GF-D8 (cell line): ENCODE data around the gene ALG9.

ENCODE experiments used
- DNase-seq: peaks from one replicate; lab custom pipeline; 2025; lab: John Stamatoyannopoulos, UW

Gene ALG9

DNA sequence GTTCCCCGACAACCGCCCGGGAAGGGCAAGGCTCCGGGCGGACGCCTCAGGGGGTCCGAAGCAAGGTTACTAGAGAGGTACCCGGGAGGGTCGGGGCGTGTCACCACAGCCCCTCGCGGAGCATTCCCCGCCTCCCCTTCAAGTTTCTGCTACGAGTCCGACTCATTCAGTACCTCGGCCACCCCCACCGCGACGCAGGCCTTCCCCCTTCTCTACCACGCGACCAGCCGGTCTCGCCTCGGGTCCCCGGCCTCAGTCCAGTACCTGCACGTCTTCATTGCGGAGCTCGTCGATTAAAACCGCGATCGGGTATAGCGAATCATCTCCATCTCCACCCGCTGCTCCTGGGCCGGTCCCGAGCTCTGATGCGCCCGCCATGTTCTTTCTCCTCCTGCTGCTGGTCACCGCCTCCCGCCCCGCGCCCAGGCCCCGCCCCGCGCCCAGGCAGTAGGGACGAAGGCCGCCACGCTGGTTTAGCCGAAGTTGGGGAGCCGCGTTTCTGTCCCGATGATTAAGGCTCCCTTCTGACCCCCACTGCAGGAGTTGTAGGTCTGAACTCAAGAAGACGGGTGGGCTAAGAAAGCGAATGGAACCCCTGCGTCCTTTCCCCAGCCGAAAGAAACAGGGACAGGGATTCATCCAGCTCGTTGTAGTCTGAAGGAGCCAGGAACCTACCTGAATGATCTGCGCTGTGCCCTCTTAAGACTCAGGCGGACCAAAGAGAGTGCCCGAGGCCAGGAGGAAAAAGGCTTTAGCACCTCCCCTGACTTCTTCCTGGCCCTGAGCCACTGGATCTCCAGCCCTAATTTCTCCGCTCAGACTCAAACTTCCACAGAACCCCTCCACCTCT, 105.2 kb downstream of the ALG9 start, which contains the start of gene PPP2R1B:
Gene PPP2R1B (minus strand): TSS at position 406 of the 850 bp plus-strand sequence. CDS start 28 bp downstream, at position 378.
- peak; percentile 87 for DNase-seq

DNA sequence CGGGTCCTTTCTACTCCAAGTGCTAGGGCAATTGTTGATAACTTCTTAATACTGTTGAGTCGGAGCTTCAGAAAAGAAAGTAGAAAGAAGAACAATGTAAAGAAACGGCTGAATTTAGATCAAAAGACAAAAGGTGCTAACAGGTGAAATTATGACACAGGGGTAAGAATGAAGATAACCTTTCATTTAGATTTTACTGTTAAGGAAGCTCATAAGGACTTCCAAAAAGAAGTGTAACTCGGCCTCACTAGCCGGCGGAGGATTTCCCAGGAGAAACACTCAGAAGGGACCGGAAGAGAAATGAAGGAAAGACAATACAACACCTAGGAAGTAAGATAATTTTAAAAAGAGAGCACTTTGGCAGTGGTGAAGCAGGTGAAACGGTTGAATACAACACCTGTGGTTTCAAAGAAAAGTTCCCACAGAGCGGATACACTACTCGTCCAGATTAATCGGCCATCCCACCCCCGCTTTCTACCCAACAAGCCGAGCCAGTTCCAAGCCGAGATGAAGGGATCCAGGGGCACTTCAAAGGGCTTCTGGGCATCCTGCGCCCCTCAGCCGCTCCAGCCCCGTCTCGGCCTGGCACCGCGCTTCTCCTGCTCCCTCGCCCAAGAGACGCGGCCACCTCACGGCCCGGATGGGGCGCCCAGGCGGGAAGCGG, 105.9 kb downstream of the ALG9 start:
- DNase-seq, result no peak

DNA sequence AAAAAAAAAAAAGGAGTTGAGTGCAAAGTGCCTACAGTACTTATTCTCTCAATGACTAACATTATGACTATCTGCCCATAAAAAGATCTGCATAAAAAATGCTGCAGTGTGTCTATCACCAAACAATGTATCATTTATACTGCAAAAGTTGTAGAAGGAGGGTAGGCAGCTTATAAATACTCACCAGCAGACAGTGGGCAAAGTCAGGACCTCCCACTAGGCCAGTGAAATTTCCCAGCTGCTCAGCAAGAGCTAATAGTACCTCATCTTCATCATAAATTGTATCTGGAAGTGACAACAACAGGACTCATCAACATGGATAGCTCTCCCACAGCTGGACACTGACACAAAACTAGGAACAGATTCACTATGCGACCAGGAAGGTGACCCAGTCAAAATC, 106.8 kb downstream of the ALG9 start:
- no peak for DNase-seq

DNA sequence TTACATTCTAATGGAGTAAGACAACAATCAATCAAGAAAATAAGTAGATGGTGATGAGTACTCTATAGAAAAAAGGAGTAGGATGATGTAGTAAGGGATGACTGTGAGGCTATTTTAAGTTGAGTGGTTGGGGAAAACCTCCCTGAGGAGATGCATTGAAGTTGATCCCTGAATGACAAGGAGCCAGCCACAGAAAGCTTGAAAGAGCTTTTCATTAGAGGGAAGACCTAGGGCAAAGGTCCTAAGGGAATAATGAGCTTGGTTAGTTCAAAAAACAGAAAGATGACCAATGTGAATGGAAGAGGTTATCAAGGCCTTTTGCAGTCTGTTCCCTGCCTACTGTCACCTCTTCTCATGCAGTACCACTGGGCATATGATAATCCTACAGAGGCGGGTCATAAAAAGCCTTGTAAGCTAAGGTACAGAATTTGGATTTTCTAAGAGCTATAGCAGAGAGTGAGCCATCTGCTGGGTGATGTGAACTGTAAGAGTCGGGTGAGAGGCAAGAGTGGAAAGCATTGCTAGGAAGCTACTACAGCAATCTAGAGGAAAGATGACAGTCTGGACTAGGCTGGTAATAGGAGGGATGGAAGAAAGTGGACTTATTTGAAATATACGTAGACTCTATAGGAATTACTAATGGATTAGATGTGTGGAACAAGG, 108.3 kb downstream of the ALG9 start:
- no peak for DNase-seq

DNA sequence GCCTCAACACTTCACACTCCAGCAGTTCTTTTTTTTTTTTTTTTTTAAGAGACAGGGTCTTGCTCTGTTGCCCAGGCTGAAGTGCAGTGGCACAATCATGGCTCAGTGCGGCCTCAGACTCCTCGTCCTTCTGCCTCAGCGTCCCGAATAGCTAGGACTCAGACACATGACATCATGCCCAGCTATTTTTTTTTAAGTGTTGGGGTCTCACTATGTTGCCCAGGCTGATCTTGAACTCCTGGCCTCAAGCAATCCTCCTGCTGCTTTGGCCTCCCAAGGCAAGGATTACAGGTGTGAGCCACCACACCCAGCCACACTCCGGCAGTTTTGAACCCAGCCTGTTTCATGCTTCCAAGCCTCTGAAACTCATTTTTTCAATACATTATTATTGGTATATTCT, 108.9 kb downstream of the ALG9 start:
- DNase-seq, result no peak

DNA sequence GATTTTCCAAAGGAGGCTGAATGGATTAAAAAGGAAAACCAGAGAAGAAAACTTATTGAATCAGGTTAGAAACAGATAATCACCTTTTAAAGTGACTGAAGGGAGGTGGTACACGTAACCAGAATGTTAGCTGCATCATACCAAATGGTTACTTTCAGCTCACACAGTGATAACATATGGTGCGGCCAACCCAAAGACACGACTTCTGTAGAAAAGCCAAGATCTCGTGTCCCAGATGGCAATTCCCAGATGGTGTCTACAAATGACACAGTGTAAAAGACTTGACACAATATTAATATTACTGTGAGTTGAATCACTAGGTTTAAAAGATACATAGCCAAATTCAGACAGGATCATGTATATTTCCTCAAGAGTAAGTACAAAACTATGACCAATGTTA, 110.3 kb downstream of the ALG9 start:
- no peak for DNase-seq

DNA sequence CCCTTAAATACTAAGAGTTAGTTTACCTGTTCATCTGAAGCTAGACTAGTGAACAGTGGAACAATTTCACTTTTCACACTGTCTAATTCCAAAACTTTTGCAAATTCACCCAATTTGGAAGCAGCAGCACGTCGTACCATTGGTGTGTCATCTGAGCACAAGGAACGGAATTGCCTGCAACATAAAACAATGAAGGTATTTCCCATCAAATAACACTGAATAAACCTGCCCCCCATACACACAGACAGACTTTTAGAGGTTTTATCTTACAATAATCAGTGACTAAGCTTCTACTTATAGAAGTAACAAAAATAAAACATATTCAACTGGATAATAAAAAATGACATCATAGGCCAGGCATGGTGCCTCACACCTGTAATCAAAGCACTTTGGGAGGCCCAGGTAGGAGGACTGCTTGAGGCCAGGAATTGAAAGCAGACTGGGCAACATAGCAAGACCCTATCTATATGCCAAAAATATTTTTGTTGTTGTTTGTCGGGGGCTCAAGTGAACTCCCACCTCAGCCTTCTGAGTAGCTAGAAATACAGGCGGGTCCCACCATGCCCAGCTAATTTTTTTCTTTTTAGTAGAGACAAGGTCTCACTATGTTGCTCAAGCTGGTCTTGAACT, 111.5 kb downstream of the ALG9 start:
- no peak for DNase-seq

DNA sequence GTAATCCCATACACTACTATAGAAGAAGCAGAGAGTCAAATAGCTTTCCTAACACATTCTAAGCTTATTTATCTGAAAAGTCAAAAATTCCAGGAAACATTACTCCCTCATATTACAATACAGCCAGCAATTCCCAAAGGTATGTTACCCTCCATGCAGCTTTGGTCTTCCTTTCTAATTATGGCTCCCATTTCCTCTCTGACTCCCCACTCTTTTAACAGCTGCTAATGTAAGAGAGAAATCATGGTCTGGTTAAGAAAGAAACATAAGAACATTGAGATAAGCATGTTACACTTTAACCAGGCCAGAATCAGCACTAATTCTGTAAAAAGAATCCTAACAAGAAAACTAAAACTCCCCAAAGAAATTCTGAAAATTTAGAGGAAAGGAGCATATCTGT, 112.0 kb downstream of the ALG9 start:
- DNase-seq, result no peak

DNA sequence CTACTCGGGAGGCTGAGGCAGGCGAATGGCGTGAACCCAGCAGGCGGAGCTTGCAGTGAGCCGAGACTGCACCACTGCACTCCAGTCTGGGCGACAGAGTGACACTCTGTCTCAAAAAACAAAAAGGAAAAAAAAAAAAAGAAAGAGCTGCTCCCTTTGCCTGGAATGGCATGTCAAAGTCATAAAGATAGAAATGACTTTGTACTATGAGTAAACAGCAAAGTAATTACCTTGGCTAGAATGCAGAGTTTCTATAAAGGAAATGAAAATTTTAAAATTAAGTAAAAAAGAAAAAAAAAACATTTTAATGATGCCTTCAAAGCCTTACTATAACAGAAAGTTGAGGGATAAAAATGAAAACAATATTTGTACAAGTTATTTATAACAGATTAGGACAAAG, 115.3 kb downstream of the ALG9 start:
- DNase-seq, result no peak

DNA sequence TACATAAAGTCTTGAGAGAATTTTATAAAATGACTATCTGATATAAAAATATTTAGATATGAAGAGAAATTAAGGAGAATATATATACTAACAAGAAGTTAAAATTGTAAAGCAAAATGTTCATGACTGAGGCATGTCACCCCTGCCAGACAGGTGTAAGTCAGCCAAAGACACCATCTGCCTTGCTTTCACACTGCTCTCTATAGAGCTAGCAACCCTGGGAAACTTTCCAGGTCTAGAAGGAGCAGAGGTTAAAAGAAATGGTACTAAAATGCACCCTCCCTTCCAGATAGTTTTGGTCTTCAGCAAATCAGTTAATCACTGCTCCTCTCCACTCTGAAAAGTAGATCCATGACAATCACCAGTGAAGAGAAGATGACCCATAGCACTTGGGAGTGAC, 121.7 kb downstream of the ALG9 start:
- DNase-seq, result no peak

DNA sequence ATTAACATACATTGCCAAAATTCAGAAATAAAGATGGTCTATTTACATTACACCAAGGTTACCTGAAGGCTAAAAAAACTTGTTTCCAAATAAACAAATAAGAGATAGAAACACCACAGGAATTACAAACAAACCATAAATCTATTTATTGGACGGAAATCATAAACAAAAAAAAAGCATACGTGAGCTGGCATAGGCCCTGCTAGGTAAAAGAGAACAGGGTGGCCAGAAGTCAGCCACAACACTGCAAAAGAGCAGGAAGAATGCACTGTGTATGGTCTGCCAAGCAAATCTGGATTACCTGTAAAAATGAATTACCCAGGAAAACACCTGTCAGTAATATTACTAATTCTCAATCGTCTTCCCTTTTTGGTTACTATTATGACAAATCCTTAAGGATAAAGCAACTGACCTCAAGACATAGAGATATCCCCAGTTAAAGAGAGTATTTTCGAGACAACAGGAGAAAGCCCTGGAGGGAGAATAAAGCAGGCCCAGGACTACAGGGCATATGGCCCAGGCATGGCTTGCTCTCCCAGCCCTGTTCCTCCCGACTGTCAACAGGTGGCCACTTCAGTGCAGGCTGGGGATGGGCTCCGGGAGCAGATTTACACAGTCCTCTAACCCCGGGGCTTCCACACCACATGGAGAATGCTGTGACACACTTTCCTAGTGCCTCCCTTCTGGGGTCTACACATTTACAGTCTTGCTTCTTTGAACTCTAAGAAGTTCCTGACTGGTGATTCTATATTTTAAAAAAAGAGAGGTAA, 123.2 kb downstream of the ALG9 start:
- DNase-seq, result no peak

DNA sequence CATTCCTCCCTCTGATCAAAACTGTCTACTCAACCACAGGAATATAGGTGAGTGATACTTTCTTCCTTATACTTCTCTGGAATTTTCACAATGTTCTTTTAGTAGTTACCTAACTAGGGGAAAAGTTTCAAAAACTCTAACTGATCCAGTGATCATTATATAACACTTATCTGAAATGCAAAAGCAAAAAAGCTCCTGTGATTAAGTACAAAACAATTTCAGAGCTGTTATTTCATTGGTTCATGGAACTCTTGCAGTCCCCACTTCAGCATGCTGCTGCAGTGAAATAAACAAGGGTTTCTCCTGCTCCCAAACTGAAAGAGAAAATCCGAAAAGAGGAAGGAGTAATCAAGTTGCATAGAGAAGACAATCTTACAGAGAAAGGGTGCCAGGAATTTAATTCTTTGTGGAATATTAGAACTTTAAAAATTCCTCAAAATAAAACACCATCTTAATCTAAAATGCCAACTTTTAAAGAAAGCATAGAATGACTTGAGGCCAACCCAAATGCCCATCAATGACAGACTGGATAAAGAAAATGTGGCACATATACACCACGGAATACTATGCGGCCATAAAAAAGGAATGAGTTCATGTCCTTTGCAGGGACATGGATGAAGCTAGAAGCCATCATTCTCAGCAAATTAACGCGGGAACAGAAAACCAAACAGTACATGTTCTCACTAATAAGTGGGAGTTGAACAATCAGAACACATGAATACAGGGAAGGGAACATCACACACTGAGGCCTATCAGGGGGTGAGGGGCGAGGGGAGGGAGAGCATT, 125.5 kb downstream of the ALG9 start:
- DNase-seq, result no peak

DNA sequence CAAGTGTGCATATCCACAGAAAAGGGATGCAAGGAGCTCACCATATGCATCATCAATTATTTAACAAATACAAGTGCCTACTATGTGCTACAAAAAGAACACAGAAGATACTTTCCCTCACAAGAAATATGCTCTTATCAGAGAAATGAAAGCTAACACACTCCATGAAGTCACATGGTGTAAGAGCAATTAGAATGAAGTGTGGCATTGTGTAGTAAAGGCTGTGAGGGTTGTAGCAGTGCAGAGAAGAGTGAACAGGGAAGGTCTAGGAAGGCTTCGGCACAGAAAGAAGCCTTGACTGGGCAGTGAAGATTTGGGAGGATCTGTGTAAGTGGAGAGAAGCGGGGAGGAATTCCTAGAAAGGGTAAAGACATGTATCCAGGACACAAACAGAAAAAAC, 127.7 kb downstream of the ALG9 start:
- DNase-seq, result no peak

DNA sequence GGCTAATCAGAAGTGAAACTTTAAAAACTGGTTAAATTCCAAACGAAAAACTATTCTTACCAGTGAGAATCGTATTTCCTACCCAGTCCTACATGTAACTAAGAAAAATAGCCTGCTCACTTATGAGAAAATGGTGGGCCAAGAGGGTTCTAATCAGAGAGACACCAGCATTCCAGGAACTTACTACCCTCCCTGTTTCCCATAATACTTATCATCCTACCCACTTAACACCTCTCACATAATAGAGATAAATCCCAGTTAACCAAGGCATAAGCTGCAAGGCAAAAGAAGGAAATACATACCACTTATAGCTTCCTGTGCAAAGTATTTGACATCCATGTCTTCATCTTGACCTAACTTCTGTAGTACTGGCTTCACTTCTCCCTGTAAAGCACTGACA, 129.6 kb downstream of the ALG9 start:
- no peak for DNase-seq

DNA sequence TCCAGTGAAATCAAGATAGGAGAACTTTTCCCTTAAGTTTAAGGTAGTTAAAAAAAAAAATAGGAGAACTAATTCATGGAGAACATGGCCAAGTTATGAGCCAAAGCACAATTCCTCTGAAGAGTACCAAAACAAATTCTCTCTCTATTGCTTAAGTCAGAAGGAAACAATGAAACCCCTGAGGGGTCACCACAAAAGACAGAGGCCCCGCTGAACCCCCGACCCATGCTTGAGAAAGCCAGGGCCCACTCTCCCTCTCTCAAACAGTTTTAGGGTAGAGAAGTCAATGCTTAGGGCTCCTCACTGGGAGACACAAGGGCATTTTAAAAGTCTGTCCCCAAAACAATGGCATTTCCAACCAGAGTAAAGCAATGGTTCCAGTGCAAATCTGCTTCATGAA, 132.1 kb downstream of the ALG9 start:
- DNase-seq, result no peak

DNA sequence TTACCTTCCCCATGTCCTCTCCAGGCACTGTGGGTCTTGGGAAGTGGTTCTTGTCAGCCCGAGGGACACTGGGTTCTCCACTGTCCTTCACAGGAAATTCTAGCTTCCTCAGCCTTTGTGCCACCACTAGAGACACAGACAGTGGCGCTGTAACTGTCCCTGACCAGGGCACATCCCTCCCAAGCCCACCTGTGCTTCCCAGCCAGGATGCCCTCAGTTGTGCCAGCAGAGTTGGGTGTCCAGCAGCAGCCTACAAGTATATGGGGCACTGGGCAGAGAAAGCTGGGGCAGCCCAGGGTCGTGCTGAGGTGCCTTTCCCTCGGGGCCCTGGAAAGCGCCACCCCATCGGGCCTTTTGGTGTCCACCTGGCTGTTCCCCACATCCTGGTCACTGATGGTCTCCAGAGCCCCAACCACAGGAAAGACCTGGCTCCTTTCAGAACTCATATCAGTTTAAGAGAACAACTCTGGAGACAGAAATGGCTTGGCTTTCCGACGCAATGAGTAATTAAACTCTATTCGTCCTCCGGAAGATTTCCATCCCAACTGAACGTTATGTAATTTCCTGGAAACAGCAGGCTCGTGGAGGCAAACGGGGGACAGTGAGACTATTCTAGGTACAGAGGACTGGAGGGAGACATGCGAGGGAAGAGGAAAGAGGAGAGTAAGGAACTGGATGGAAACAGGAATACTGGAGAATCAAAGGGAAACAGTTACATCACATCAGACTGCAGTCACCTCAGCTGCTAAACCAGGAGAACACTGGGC, 133.8 kb downstream of the ALG9 start:
- DNase-seq, result no peak

DNA sequence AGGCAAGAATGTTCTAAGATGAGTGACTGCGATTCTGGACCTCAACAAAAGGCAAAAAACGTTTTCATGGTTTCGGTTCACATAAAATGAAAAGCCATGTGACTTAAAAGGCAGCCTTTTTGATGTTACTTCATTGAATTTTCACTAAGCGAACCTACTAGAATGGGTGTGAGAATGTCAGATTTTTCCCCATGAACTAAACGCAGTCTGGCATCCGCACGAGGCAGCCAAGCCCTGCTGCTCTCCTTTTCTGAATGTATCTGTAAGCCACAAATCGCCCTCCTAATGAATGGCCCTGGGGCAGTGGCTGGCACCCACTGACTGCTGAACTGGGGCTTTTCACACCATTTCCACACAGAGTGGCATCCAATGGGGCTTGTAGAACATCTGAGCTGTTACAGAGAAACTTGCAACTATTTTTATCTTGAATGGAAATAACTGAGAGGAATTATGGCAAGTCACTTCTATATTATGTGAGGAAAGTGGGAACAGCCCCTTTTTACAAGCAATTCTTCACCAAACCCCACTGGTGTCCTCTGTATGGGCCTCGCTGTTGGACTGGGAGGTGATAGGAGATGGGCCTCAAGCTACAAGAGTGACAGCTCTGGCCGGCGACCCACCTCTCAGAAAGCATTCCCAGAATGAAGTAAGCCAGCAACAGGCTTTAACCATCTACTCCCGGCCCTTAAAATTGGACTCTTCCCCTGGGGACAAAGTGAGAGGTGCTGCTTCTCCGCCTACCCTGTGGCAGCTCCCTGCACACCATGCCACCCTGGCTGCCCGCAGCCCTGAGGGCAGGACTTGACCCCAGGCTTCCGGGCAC, 134.5 kb downstream of the ALG9 start:
- DNase-seq, result no peak
